NCI-H526 (cell line): ENCODE measurements around the gene LTA4H.
A peak's percentile ranks its signal among the peaks of the same experiment; 100 is the strongest.

ENCODE experiments used
- DNase-seq, 2 experiments: peaks; one replicate each; lab custom pipeline; 2025; lab: John Stamatoyannopoulos, UW

LTA4H gene

GRCh38 chr12:96034621-96035282, 635 bp downstream of the LTA4H start:
- DNase-seq: peak in 1 of 2 experiments; percentile 72

GRCh38 chr12:96033549-96034389, 1.6 kb downstream of the LTA4H start:
- no peak for DNase-seq

GRCh38 chr12:96029826-96030225, 5.6 kb downstream of the LTA4H start:
- no peak for DNase-seq

GRCh38 chr12:96028538-96028937, 6.8 kb downstream of the LTA4H start:
- DNase-seq: no peak

- no peak for DNase-seq
Observed at GRCh38 chr12:96026331-96026730, 9.1 kb downstream of the LTA4H start.

- no peak for DNase-seq
Observed at GRCh38 chr12:96025518-96025917, 9.9 kb downstream of the LTA4H start.

DNA sequence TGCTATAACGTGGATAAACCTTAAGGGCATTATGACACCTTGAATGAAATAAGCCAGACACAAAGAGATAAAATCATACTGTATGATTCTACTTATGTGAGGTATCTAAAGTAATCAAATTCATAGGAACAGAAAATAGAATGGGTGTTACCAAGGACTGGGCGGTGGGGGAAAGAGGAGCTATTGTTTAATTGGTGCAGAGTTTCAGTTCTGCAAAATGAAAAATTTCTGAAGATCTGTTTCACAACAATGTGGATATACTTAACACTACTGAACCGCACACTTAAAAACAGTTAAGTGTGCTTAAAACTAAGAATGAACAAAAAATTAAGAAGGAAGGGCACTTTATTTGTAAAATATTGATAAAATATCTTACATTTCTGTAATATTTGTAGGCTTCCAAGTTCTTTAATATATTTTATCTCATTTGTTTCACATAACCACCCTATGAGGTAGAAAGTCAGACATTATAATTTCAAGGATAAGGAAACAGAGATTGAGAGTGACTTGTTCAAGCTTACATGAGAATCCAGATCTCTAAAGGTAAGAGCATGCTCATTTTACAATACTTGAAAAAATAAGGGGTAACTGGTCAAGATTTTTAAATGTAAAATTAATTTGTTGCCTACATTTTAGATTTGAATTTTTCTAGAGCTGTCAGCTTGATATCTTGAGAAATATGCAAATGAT, 14.9 kb downstream of the LTA4H start:
- no peak for DNase-seq

GRCh38 chr12:96015672-96016071, 19.7 kb downstream of the LTA4H start:
- peak in 1 of 2 experiments; percentile 24 for DNase-seq

DNA sequence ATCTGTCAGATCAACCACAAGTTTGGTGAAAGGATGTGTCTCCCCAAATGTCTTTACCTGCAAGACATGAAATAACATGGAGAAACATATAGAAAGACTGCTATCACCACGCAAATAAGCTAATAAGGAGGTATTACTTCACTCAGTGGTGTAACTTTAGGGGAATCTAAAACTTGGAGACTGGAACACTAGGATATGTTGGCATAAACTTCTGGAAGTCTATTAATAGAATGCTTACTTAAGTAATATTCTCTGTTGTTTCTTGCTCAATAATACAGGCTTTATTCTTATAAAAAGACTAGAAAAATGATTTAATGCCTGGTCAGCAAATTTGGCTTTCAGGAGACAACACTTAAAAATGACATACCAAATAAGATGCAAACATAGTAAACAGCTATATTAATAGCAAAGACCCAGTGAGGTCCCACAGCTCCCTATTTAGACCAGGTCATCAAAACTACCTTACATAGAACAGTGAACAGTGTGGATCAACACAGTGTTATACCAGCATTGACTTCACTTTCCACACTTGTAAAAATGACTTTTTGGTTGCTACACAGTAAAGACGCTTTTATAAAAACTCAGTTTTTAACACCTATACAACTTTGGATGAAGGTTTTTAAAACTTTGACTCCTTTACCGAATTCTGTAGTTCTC, 20.3 kb downstream of the LTA4H start:
- no peak for DNase-seq

- DNase-seq: no peak
Observed at GRCh38 chr12:96007729-96008128, 27.7 kb downstream of the LTA4H start.

- no peak for DNase-seq
Observed at GRCh38 chr12:96006727-96007126, 28.7 kb downstream of the LTA4H start.

DNA sequence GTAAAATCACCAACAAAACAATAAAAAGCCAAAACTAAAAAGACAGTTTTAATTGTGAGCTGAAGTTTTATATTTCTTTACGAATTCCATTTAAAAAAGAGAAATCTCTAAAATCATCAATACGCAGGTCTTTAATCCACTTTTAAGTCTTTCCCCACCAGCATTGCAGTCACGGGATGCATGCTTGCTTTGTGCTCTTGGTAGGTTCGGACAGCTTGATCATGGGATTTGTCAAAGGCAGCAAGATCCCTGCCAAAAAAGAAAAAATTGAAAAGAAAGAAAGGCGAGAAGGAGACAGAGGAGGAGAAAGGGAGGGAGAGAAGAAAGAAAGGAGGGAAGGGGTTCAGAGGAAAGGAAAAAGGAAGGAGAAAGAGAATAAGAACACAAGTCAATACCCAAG, 34.5 kb downstream of the LTA4H start:
- no peak for DNase-seq

- no peak for DNase-seq
Observed at GRCh38 chr12:95999484-95999883, 35.9 kb downstream of the LTA4H start.

GRCh38 chr12:95998611-95999286, 36.6 kb downstream of the LTA4H start:
- peak; percentile 17 to 77 for DNase-seq

- DNase-seq: no peak
Observed at GRCh38 chr12:95997911-95998510, 37.4 kb downstream of the LTA4H start.

- no peak for DNase-seq
Observed at GRCh38 chr12:95997276-95997675, 38.1 kb downstream of the LTA4H start.

DNA sequence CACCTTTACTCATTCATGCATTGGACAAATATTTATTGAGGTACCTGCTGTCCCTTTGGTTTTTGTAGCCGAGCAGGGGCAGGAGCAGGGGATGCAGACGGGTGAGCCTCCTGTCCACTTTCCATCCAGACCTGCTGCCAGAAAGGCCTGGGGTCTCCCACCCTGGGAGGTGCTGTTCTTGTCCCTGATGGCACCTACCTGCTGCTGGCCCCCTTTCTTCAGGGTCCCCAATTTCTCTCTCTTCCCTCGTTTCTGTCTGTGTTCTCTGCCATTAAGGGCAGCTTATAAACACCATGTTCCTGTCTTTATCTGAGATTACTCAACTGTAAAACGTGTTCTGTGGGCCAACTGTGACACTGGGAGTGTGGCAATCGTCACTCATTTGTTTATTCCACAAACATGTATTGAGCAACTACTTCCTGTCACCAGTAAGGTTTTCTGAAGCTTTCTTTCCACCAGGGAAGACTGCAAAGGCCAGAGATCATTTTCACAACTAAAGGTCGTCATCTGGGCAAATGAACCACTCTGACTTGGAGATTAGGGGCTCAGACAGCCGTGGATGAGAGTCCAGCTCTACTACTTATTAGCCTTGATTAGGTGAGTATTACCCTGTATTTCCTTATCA, 39.2 kb downstream of the LTA4H start, which contains the start of gene HAL:
TSS of gene HAL (minus strand) at position 311 of the 625 bp plus-strand sequence. CDS start 434 bp downstream, outside the sequence.
- peak in 1 of 2 experiments; percentile 15 for DNase-seq

DNA sequence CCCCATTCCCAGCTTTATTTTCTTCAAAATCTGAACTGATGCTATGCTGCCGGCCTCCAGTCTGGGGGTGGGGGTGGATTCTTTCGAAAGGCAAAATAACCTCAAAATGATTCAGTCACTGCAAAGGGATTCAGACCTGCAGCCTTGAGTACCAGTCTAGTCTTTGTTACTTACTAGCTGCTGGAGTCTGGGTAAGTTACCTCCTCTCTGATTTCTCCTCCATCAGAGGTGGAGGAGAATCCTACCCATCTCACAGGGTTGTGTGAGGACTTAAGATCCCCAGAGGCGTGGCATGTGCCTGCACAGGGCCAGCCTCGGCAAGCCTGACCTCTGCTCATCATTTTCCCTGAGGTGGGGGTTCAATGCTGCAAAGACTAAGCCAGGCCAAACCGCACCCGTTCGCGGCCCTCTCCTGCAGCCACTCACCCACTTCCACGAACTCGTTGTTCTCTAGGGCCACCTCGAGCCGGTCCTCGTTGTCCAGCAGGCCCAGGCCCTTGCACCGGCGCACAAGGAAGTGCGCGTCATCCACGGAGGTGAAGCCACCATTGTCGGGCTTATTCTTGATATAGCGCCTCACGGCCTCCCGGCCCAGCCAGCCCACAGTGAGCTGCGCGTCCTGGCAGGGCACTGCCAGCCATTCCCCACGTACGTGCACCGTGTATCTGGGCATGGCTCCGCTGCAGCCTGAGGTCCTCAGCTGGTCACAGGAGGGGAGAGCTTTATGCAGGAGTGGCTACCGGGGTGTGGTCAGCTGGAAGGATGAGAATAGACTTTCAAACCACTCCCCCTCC, 40.0 kb downstream of the LTA4H start:
- DNase-seq: no peak

- no peak for DNase-seq
Observed at GRCh38 chr12:95994476-95994875, 40.9 kb downstream of the LTA4H start.

DNA sequence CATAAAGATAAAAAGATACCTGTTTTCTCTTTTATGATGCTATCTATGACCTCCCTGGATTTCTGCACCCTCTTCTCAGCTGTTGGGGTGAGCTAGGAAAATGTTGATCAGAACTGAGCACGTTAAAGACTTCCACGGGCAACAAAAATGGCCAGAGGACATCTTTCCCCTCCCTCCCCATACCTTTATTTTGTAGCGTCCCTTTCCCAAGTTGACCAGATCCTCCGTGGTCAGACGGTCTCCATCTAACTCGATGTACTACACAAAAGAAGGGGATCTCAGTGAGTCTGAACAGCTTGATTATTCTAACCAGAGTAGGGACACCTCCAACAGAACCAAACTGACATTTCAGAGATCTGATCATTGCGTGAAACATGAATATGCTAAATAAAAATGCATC, 41.5 kb downstream of the LTA4H start:
- no peak for DNase-seq
